Measurements from ENCODE around the gene APOBEC4. TPM values are rescaled to one million over a fixed set of nuclear protein-coding genes. Genes with fewer than 3 reads are reported as not detected.

Gene APOBEC4
- total and polyA plus RNA-seq, 2 of the 13 experiments (the other 11 are each of a cell fraction or from before 2014, with no cell fraction given), result not detected

GRCh38 chr1:183635606-183636333 is 17.3 kb downstream of the APOBEC4 start, which contains the start of gene ARPC5 (continued):
- TF ChIP-seq ZNF318 (CRISPR knock-in tag; IDR thresholded peaks at IDR 0.05) (peak; percentile 29; the same call in 1 of the 2 replicates), USF2 (IDR thresholded peaks at IDR 0.05; ENCODE audit: low read depth, low read length) (peak; percentile 91), USF2 (CRISPR knock-in tag; IDR thresholded peaks at IDR 0.05; ENCODE audit: borderline replicate concordance) (peak; percentile 96; the same call in 1 of the 2 replicates), TRAFD1 (CRISPR knock-in tag; IDR thresholded peaks at IDR 0.05; ENCODE audit: borderline replicate concordance) (no peak; the same call in 1 of the 2 replicates), THAP11 (CRISPR knock-in tag; IDR thresholded peaks at IDR 0.05) (peak; percentile 65), ZNF512 (CRISPR knock-in tag; IDR thresholded peaks at IDR 0.05) (no peak), MLLT10 (CRISPR knock-in tag; IDR thresholded peaks at IDR 0.05) (no peak), ARHGAP35 (CRISPR knock-in tag; IDR thresholded peaks at IDR 0.05; ENCODE audit: borderline replicate concordance) (peak; percentile 21; the same call in 1 of the 2 replicates), ZNF782 (CRISPR knock-in tag; IDR thresholded peaks at IDR 0.05; ENCODE audit: borderline replicate concordance) (peak; percentile 64; the same call in 1 of the 2 replicates), ZNF780A (CRISPR knock-in tag; IDR thresholded peaks at IDR 0.05) (no peak), YEATS4 (CRISPR knock-in tag; IDR thresholded peaks at IDR 0.05; ENCODE audit: borderline replicate concordance) (peak; percentile 78; the same call in 1 of the 2 replicates)
